Gastroesophageal sphincter (tissue), 3 donors: ENCODE data around the gene PCSK4.

Experiments
- CTCF ChIP-seq, 4 experiments: fragments of 200-600 bp in 2 of 4; fragments of 450-650 bp in 2 of 4; sonication (generic) in 1 of 4; IDR thresholded peaks; one replicate each; pipeline ENCODE4 v1.5.1; 2017 to 2019; ENCODE audit warnings: antibody characterized with exemption in 4 of 4, mild to moderate bottlenecking in 2 of 4, moderate library complexity in 2 of 4
- EP300 ChIP-seq: sonication (generic); formaldehyde crosslinking; IDR thresholded peaks from one replicate; pipeline ENCODE4 v1.6.1; 2017; ENCODE audit warnings: antibody characterized with exemption, mild to moderate bottlenecking
- POLR2A ChIP-seq, 2 donors: fragments of 450-650 bp; IDR thresholded peaks; one replicate each; pipeline ENCODE4 v1.6.1; 2017; ENCODE audit warnings: antibody characterized with exemption in 2 of 2, mild to moderate bottlenecking in 2 of 2, moderate library complexity in 1 of 2
- POLR2AphosphoS5 ChIP-seq: sonication (generic); formaldehyde crosslinking; IDR thresholded peaks from one replicate; pipeline ENCODE4 v1.6.1; 2017; ENCODE audit warnings: antibody characterized with exemption

GRCh38 chr19:1451916-1452801 is 38.0 kb downstream of the PCSK4 start:
- no peak for TF ChIP-seq CTCF (IDR thresholded peaks at IDR 0.05)
- no peak for TF ChIP-seq POLR2AphosphoS5
- TF ChIP-seq EP300: no peak
- no peak for TF ChIP-seq POLR2A (IDR thresholded peaks at IDR 0.05)
